AG08396 (cell line): ENCODE measurements around the gene EDDM13.
"Not testable (repeated sequence)": the region's sequence is repeated elsewhere in the genome, so short reads cannot be mapped to it uniquely, and the experiment has no call there.

Source experiments
- DNase-seq: peaks from one replicate; pipeline ENCODE4 v3.0.0; 2012; ENCODE audit warnings: low spot score, mixed read lengths

EDDM13 gene

GRCh38 chr19:56321989-56322440, 49.5 kb downstream of the EDDM13 start:
- DNase-seq = no peak

GRCh38 chr19:56324436-56324835, 51.9 kb downstream of the EDDM13 start:
- no peak for DNase-seq

GRCh38 chr19:56332695-56333094, 60.1 kb downstream of the EDDM13 start:
- no peak for DNase-seq

DNA sequence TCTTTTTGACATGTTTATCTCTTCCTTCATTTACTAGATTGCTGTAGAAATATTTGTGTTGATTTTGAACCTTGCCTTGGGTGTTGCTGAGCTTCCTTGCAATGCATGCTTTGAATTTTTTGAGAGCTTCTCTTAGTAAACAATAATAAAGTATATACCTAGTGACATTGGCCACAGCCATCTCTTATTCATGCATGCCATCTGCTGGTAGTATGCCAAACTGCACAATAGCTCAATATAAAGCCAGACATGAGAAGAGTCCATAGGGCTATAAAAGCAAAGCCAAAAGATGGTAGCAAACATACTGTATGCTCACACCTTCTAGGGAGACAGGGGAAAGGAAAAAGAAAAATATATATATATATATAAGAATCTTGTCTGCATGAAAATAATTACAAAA, 61.0 kb downstream of the EDDM13 start:
- peak; percentile 55 for DNase-seq

- DNase-seq = not testable (repeated sequence)
Observed at GRCh38 chr19:56335371-56335770, 62.8 kb downstream of the EDDM13 start.

DNA sequence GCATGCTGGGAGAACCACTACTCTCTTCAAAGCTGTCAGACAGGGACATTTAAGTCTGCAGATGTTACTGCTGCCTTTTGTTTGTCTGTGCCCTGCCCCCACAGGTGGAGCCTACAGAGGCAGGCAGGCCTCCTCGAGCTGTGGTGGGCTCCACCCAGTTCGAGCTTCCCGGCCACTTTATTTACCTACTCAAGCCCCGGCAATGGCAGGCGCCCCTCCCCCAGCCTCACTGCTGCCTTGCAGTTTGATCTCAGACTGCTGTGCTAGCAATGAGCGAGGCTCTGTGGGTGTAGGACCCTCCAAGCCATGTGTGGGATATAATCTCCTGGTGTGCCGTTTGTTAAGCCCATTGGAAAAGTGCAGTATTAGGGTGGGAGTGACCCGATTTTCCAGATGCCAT, 64.5 kb downstream of the EDDM13 start:
- not testable (repeated sequence) for DNase-seq

DNA sequence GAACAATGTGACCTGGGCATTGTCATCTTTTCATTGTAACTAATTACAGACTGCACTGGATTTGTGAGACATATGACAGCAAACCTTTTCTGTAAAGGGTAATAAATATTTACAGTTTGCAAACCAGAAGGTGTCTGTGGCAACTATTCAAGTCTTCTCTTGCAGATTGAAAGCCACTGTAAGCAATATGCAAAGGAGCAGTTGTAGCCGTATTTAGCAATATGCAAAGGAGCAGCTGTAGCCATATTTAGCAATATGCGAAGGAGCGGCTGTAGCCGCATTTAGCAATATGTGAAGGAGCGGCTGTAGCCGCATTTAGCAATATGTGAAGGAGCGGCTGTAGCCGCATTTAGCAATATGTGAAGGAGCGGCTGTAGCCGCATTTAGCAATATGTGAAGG, 66.5 kb downstream of the EDDM13 start:
- not testable (repeated sequence) for DNase-seq

DNA sequence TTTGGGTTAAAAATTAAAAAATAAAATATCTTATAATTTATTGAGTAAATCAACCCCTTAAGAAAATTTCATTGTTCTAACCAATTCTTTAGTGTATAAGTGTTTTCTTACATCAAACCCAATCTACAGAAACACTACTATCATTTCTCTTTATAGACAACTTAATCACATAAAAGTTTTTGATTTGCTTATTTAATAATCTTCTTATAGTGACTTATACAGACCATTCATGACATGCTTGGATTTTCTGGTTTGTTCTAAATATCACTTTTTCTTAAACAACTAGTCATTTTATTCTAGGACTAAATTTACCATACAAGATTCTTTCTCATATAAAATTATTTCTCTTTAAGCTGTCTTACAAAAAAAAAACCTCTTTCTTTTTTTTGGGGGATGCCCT, 69.4 kb downstream of the EDDM13 start:
- no peak for DNase-seq

DNA sequence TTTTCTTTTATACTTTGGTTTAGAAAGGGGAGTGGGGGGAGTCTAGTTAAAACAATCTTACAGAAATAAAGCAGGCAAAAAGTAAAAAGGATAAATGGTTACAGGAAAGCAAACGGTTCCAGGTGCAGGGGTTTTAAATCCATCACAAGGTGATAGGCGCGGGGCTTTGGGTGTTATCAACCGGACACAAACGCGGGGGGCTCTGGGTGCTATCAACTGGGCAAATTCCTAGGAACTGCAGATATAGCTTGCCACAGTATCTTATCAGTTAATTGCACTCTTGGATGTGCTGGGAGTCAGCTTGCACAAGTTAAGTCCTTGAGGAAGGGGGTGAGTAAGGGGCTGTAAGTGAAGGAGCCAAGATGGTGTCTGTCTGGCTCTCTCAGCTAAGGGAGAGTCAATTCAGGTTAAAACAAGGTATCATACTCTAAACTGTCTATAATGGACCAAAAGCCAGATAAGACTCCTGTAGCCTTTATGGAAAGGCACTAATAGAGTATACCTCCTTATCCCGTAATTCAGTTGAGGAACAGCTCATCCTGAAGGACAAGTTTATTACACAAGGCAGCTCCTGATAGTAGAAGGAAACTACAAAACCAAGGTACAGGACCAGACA, 74.7 kb downstream of the EDDM13 start:
- DNase-seq = no peak

DNA sequence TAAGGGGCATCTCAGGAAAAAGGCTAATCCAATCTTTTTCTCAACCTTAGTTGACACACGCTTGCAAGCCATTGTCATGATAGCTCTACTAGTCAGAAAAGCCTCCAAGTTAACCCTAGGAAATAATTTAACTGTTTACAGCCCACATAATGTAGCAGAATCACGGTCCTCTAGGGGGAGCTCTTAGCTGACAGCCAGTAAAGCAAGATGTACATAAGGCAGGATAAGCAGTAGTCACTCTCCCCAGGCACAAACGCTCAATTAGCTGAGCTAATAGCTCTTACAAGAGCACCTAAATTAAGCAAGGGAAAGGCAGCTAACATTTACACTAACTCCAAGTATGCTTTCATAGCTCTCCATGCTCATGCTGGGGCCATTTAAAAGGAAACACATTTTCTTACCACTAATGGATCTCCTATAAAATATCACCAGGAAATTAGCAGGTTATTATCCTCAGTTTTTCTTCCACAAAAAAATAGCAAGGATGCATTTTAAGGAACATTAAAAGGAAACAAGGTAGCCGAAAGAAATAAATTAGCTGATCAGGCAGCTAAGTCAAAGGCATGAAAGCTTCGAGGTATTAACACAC, 75.8 kb downstream of the EDDM13 start:
- no peak for DNase-seq

DNA sequence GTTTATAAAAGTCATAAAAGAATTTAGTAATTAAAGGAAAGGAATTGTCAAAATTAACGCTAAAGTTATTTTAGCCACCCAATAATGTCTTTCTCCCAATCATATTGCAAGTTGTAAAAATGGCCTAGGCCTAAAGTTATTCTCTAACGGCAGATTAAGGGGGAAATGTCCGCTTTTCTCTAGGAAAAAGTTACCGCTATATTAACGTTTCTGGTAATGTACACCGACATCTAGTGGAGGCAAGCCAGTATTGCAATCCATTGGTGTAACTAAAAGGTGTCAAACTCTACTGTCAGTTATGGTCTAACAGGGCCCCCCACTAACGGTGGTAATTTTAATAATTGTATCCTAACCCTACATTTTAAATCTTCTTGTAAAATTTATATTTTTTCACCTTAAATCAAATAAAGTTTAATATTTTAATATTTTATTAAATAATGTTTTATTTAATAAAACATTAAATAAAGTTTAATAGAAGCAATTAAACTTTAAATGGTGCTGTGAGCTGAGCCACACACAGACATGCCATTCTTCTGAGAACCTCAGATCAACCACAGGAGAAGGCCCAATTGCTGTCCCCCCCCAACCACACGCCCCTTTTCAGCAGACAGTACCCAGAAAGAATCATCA, 78.0 kb downstream of the EDDM13 start:
- DNase-seq = peak; percentile 26

GRCh38 chr19:56351208-56351607, 78.7 kb downstream of the EDDM13 start:
- DNase-seq = no peak

GRCh38 chr19:56355517-56355916, 83.0 kb downstream of the EDDM13 start:
- DNase-seq = no peak

DNA sequence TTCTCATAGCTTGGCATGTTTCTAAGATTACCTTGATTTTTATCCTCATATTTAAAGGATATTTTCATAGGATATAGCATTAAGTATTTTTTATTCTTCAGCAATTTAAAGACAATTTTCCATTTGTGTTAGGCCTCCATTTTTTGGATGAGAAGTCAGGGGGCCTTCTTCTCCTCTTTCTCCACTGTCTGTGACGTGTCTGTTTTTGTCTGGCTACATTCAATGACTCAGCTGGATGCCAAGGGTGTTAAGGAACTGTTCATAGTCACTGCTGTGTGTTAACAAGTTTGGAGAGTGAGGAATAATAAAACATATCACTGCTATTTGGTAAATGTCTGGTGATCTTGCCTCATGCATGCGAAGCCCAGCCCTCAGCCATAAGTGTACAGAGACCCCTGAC, 84.4 kb downstream of the EDDM13 start:
- DNase-seq = no peak
